SK-N-SH (cell line): Measurements from ENCODE around the gene CKS1B.

Experiments used
- CTCF ChIP-seq: fragments of 200-600 bp; sonication (generic); IDR thresholded peaks from 2 replicates; pipeline ENCODE4 v1.6.1; 2017; ENCODE audit warnings: antibody characterized with exemption, mild to moderate bottlenecking, moderate library complexity
- POLR2AphosphoS5 ChIP-seq: IDR thresholded peaks from 2 replicates; pipeline ENCODE4 v1.6.1; 2012; ENCODE audit warnings: low read depth, low read length
- RAD21 ChIP-seq: IDR thresholded peaks from 2 replicates; pipeline ENCODE4 v1.6.1; 2012; ENCODE audit warnings: mild to moderate bottlenecking, low read length

DNA sequence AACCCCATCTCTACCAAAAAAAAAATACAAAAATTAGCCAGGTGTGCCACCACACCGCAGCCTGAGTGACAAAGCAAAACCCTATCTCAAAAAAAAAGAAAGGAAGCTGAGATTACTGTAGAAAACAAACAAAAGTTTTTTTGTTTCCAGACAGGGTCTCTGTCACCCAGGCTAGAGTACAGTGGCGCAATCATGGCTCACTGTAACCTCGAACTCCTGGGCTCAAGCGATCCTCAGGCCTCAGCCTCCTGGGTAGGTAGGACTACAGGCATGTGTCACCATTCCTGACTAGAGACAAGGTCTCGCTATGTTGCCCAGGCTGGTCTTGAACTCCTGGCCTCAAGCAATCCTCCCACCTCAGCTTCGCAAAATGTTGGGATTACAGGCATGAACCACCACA is 10.1 kb upstream of the CKS1B start:
- no peak for TF ChIP-seq POLR2AphosphoS5
- no peak for TF ChIP-seq CTCF
- TF ChIP-seq RAD21 = no peak
